Neuron (in vitro differentiated cells): ENCODE measurements around the gene DHRS9.
"Not testable (repeated sequence)": the region's sequence is repeated elsewhere in the genome, so short reads cannot be mapped to it uniquely, and the experiment has no call there.

Experiments used
- H2AFZ ChIP-seq: one replicate; pipeline ENCODE4 v1.6.1; 2013; ENCODE audit warnings: low read depth, mild to moderate bottlenecking, inconsistent platforms, low read length, moderate library complexity
- H3K27me3 ChIP-seq: one replicate; pipeline ENCODE4 v1.6.1; 2013; ENCODE audit warnings: low read length; ENCODE audit not compliant: insufficient read depth
- H3K36me3 ChIP-seq: one replicate; pipeline ENCODE4 v1.6.1; 2013; ENCODE audit warnings: low read length; ENCODE audit not compliant: insufficient read depth
- H3K4me1 ChIP-seq: one replicate; pipeline ENCODE4 v1.6.1; 2013; ENCODE audit warnings: low read length; ENCODE audit not compliant: insufficient read depth
- H3K4me3 ChIP-seq: 2 replicates; pipeline ENCODE4 v1.5.1; 2013; ENCODE audit warnings: mild to moderate bottlenecking, low read length, moderate library complexity
- H3K9me3 ChIP-seq: one replicate; pipeline ENCODE4 v1.6.1; 2013; ENCODE audit warnings: low read length

Gene DHRS9

GRCh38 chr2:169110419-169110818 is 41.1 kb downstream of the DHRS9 start:
- Histone ChIP-seq H3K27me3 (peaks cover 2% of the 10 kb centered on the region), H3K4me1 (peaks cover 13% of the 10 kb centered on the region), H3K4me3 (no peak overlapping the region), H2AFZ (peak overlapping the region; percentile 35), H3K9me3 (no peaks in the 10 kb centered on the region), H3K36me3 (no peaks in the 10 kb centered on the region)

- Histone ChIP-seq H3K9me3 (no peaks in the 10 kb centered on the region), H3K4me3 (no peak overlapping the region), H3K27me3 (peaks cover 2% of the 10 kb centered on the region), H3K36me3 (no peaks in the 10 kb centered on the region), H3K4me1 (peaks cover 13% of the 10 kb centered on the region), H2AFZ (peak overlapping the region; percentile 35)
Measured at GRCh38 chr2:169110916-169111315, 41.6 kb downstream of the DHRS9 start.

- H2AFZ ChIP-seq: no peak overlapping the region
- H3K36me3 ChIP-seq: no peaks in the 10 kb centered on the region
- peaks cover 2% of the 10 kb centered on the region for H3K27me3 ChIP-seq
- H3K4me1 ChIP-seq: peaks cover 13% of the 10 kb centered on the region
- H3K9me3 ChIP-seq: no peaks in the 10 kb centered on the region
- H3K4me3 ChIP-seq: no peak overlapping the region
Measured at GRCh38 chr2:169112841-169113240, 43.5 kb downstream of the DHRS9 start.

- H3K4me3 ChIP-seq: no peak overlapping the region
- H3K4me1 ChIP-seq: peaks cover 13% of the 10 kb centered on the region
- H3K27me3 ChIP-seq: no peaks in the 10 kb centered on the region
- no peaks in the 10 kb centered on the region for H3K9me3 ChIP-seq
- H2AFZ ChIP-seq: no peak overlapping the region
- H3K36me3 ChIP-seq: no peaks in the 10 kb centered on the region
Measured at GRCh38 chr2:169114056-169114455, 44.7 kb downstream of the DHRS9 start.

GRCh38 chr2:169116327-169116726 is 47.0 kb downstream of the DHRS9 start:
- Histone ChIP-seq H3K9me3 (no peaks in the 10 kb centered on the region), H3K4me1 (no peaks in the 10 kb centered on the region), H3K4me3 (no peak overlapping the region), H2AFZ (no peak overlapping the region), H3K27me3 (no peaks in the 10 kb centered on the region), H3K36me3 (no peaks in the 10 kb centered on the region)

- H3K27me3 ChIP-seq: no peaks in the 10 kb centered on the region
- no peaks in the 10 kb centered on the region for H3K4me1 ChIP-seq
- no peaks in the 10 kb centered on the region for H3K9me3 ChIP-seq
- no peak overlapping the region for H2AFZ ChIP-seq
- no peak overlapping the region for H3K4me3 ChIP-seq
- H3K36me3 ChIP-seq: no peaks in the 10 kb centered on the region
Measured at GRCh38 chr2:169116993-169117392, 47.6 kb downstream of the DHRS9 start.

- H3K4me1 ChIP-seq: no peaks in the 10 kb centered on the region
- no peaks in the 10 kb centered on the region for H3K27me3 ChIP-seq
- no peak overlapping the region for H2AFZ ChIP-seq
- no peak overlapping the region for H3K4me3 ChIP-seq
- H3K9me3 ChIP-seq: no peaks in the 10 kb centered on the region
- no peaks in the 10 kb centered on the region for H3K36me3 ChIP-seq
Measured at GRCh38 chr2:169118060-169118459, 48.7 kb downstream of the DHRS9 start.

- Histone ChIP-seq H3K4me3 (no peak overlapping the region), H3K4me1 (no peaks in the 10 kb centered on the region), H3K9me3 (no peaks in the 10 kb centered on the region), H2AFZ (no peak overlapping the region), H3K27me3 (no peaks in the 10 kb centered on the region), H3K36me3 (no peaks in the 10 kb centered on the region)
Measured at GRCh38 chr2:169119123-169119760, 49.9 kb downstream of the DHRS9 start.

- H3K9me3 ChIP-seq: no peaks in the 10 kb centered on the region
- H3K4me1 ChIP-seq: no peaks in the 10 kb centered on the region
- no peak overlapping the region for H3K4me3 ChIP-seq
- H3K27me3 ChIP-seq: no peaks in the 10 kb centered on the region
- no peaks in the 10 kb centered on the region for H3K36me3 ChIP-seq
- H2AFZ ChIP-seq: no peak overlapping the region
Measured at GRCh38 chr2:169119851-169120250, 50.5 kb downstream of the DHRS9 start.

GRCh38 chr2:169129703-169130243 is 60.4 kb downstream of the DHRS9 start:
- no peaks in the 10 kb centered on the region for H3K4me1 ChIP-seq
- no peaks in the 10 kb centered on the region for H3K9me3 ChIP-seq
- H3K36me3 ChIP-seq: peaks cover 55% of the 10 kb centered on the region
- no peaks in the 10 kb centered on the region for H3K27me3 ChIP-seq
- H3K4me3 ChIP-seq: no peak overlapping the region
- no peak overlapping the region for H2AFZ ChIP-seq

- no peak overlapping the region for H2AFZ ChIP-seq
- no peak overlapping the region for H3K4me3 ChIP-seq
- H3K4me1 ChIP-seq: no peaks in the 10 kb centered on the region
- no peaks in the 10 kb centered on the region for H3K27me3 ChIP-seq
- no peaks in the 10 kb centered on the region for H3K9me3 ChIP-seq
- H3K36me3 ChIP-seq: peaks cover 47% of the 10 kb centered on the region
Measured at GRCh38 chr2:169131587-169132512, 62.5 kb downstream of the DHRS9 start.

GRCh38 chr2:169134272-169134671 is 64.9 kb downstream of the DHRS9 start:
- H3K4me1 ChIP-seq, H3K4me3 ChIP-seq, H3K27me3 ChIP-seq, H3K9me3 ChIP-seq, H2AFZ ChIP-seq: not testable (repeated sequence)
- H3K36me3 ChIP-seq: peaks cover 49% of the 10 kb centered on the region

GRCh38 chr2:169136428-169136827 is 67.1 kb downstream of the DHRS9 start:
- not testable (repeated sequence) for H3K9me3 ChIP-seq, H3K4me1 ChIP-seq, H3K27me3 ChIP-seq, H3K4me3 ChIP-seq, H2AFZ ChIP-seq
- H3K36me3 ChIP-seq: peaks cover 52% of the 10 kb centered on the region
